ENCODE measurements around the gene ADCY5. TPM values are rescaled to one million over a fixed set of nuclear protein-coding genes. Genes with fewer than 3 reads are reported as not detected.

The ADCY5 gene
- total RNA-seq, 1 donor from 2014 or later = not detected

- H3K4me3 Mint-ChIP-seq (ENCODE audit: low read depth) = no peak overlapping the region
- DNase-seq (ENCODE audit: low spot score) = no peak
- intact Hi-C loops (cut with micrococcal nuclease) = no loop called here
- no peak overlapping the region for H3K27ac Mint-ChIP-seq
- H3K27me3 Mint-ChIP-seq (ENCODE audit: low read depth) = peaks cover 5% of the 10 kb centered on the region
- H3K9me3 Mint-ChIP-seq = no peaks in the 10 kb centered on the region
- no peaks in the 10 kb centered on the region for H3K4me1 Mint-ChIP-seq (ENCODE audit: low read depth)
- H3K36me3 Mint-ChIP-seq (ENCODE audit: low read depth) = no peaks in the 10 kb centered on the region
Measured at GRCh38 chr3:123479891-123480290, 31.0 kb upstream of the ADCY5 start.

DNA sequence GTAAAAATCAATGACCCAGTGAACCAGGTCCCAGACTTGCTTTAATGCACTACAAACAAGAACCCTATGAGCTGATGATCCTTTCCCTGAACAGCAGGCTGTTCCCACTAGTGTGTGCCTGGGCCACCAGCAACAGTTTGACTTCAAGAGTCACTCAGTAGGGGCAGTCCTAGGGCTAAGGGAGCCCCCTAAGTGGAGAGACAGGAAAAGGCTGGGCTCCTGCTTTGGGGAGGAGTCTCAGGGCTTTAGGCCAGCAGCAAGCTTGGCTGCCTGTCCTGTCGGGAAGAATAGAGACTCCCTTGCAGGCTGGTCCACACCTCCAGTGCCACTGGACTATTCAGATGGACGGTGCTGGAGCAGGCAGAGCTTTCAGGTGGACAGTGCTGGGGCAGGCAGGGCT lies 29.4 kb upstream of the ADCY5 start:
- Mint-ChIP-seq H3K4me1 (ENCODE audit: low read depth) (no peaks in the 10 kb centered on the region), H3K9me3 (no peaks in the 10 kb centered on the region), H3K27me3 (ENCODE audit: low read depth) (peaks cover 5% of the 10 kb centered on the region), H3K27ac (no peak overlapping the region), H3K36me3 (ENCODE audit: low read depth) (no peaks in the 10 kb centered on the region), H3K4me3 (ENCODE audit: low read depth) (no peak overlapping the region)
- intact Hi-C loops (cut with micrococcal nuclease) = no loop called here
- no peak for DNase-seq (ENCODE audit: low spot score)

DNA sequence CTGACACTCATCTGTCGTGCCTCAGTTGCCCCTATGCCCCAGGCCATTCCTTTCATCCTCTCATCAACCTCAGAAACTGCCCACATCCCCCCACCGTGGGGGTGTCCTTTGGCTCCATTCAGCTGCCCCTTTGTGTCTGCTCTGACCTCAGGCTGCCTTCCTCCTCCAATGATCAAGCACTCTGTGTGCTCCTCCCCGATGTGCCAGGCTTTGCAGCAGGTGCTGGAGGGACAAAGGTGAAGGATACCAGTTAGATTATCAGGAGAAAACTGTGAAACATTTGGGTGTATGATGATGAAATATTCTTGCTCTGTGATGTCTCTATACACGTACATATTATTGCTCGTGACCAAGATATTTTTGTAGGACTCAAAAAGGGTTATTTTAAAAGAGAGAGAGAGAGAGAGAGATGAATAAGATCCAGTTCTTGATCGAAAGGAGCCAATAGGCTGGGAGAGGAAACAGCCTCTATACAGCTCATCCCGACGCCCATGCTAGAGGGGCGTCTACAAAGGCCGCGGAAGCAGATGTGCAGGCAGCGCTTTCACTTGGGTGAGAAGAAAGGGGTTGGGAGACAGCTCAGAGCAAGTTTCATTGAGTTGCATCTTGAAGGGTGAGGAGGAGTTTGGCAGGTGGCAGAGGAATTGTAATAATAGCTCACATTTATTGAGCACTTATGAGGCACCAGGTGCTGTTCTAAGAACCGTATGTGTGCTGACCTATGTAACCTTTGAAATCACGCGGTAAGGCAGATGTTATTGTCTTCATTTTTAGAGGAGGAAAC lies 28.3 kb upstream of the ADCY5 start:
- H3K9me3 Mint-ChIP-seq = no peaks in the 10 kb centered on the region
- peaks cover 5% of the 10 kb centered on the region for H3K27me3 Mint-ChIP-seq (ENCODE audit: low read depth)
- no peak overlapping the region for H3K27ac Mint-ChIP-seq
- H3K4me1 Mint-ChIP-seq (ENCODE audit: low read depth) = no peaks in the 10 kb centered on the region
- no peak for DNase-seq (ENCODE audit: low spot score)
- intact Hi-C loops (cut with micrococcal nuclease) = no loop called here
- no peaks in the 10 kb centered on the region for H3K36me3 Mint-ChIP-seq (ENCODE audit: low read depth)
- no peak overlapping the region for H3K4me3 Mint-ChIP-seq (ENCODE audit: low read depth)

DNA sequence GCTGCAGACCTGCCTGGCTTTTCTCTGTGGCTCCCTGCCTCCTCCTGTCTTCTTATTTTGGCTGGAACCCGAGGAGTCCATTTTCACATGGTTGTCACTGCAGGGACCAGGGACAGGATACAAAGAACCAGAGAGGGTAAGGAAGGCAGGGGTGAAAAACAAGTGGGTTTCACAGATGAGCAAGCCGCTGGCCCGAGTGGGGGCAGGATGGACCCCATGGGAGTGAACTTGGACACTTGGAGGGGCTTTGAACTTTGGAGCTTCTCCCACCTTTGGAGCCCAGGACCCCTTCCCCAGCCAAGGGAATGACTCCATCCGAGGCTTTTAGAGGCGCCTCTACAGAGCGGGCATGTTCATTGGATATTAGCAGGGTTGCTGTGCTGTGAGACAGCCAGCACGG lies 26.9 kb upstream of the ADCY5 start:
- H3K4me3 Mint-ChIP-seq (ENCODE audit: low read depth) = no peak overlapping the region
- no peaks in the 10 kb centered on the region for H3K9me3 Mint-ChIP-seq
- DNase-seq (ENCODE audit: low spot score) = no peak
- H3K36me3 Mint-ChIP-seq (ENCODE audit: low read depth) = no peaks in the 10 kb centered on the region
- no peak overlapping the region for H3K27ac Mint-ChIP-seq
- intact Hi-C loops (cut with micrococcal nuclease) = no loop called here
- no peaks in the 10 kb centered on the region for H3K4me1 Mint-ChIP-seq (ENCODE audit: low read depth)
- peaks cover 5% of the 10 kb centered on the region for H3K27me3 Mint-ChIP-seq (ENCODE audit: low read depth)

DNA sequence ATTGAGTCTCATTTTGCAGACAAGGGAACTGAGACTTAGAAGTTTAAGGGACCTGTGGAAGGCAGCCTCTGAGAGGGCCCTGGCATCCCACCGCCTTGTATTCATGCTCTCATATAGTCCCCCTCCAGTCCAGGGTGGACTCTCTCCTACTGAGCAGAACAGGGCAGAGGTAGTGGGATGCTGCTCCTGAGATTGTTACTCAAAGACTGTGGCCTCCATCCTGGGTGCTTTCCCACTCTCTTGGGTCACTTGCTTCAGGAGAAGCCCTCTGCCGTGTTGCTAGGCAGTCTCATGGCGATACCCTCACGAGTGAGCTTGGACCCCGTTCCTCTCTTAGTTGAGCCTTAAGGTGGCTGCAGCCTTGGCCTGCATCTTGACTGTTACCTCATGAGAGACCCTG lies 22.2 kb upstream of the ADCY5 start:
- H3K4me3 Mint-ChIP-seq (ENCODE audit: low read depth) = no peak overlapping the region
- peaks cover 9% of the 10 kb centered on the region for H3K27me3 Mint-ChIP-seq (ENCODE audit: low read depth)
- no peaks in the 10 kb centered on the region for H3K36me3 Mint-ChIP-seq (ENCODE audit: low read depth)
- H3K27ac Mint-ChIP-seq = no peak overlapping the region
- DNase-seq (ENCODE audit: low spot score) = no peak
- intact Hi-C loops (cut with micrococcal nuclease) = no loop called here
- no peaks in the 10 kb centered on the region for H3K9me3 Mint-ChIP-seq
- H3K4me1 Mint-ChIP-seq (ENCODE audit: low read depth) = no peaks in the 10 kb centered on the region

DNA sequence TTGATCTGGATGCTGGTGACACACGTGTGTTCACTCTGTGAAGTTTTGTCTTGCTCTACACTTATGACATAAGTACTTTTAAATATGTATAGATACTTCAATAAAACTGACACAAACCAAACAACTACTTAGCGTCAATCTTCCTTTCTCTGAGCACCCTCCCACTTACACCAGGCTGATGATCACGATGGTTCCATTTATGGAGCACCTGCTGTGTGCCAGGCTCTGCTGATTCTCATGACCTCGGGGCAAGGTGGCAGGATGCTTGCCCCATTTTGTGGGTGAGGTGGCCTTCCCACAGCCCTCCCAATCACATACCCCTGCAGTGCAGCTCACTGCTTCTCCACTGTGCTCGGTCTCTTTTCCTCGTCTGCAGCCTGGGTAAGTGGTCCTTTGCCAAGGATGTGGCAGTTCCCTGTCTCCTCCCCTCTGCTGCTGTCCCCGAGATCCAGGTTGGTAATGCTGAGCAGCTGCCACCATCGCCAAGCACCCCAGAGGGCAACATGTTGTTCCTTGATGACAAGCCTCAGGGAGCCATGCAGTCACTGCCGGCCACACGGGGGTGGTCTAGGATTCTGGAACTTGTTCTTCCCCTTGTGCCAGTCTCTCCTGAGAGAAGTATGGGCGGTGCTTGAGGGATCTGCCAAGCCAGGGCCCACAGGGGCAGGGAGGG lies 20.6 kb upstream of the ADCY5 start:
- Mint-ChIP-seq H3K4me1 (ENCODE audit: low read depth) (no peaks in the 10 kb centered on the region), H3K27me3 (ENCODE audit: low read depth) (peaks cover 12% of the 10 kb centered on the region), H3K9me3 (no peaks in the 10 kb centered on the region), H3K4me3 (ENCODE audit: low read depth) (no peak overlapping the region), H3K36me3 (ENCODE audit: low read depth) (no peaks in the 10 kb centered on the region), H3K27ac (no peak overlapping the region)
- intact Hi-C loops (cut with micrococcal nuclease) = no loop called here
- DNase-seq (ENCODE audit: low spot score) = no peak

DNA sequence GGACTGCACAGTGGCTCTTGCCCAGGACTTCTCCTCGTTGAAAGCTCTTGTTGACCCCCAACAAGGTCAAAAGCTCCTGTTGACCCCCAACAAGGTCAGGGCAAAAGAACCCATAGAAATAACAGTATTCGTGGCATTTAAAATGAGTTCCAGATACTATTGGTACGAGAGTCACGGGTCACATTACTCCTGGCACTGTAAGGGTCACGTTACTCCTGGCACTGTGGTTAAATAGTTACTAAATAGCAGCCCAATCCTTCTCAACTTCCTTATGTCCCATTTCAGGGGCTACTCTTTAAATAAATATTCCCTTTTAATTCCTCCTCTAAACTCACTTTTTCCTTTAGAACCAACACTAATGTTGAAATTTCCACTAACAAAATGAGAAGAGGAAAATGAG lies 18.2 kb upstream of the ADCY5 start:
- Mint-ChIP-seq H3K36me3 (ENCODE audit: low read depth) (no peaks in the 10 kb centered on the region), H3K9me3 (no peaks in the 10 kb centered on the region), H3K27ac (no peak overlapping the region), H3K4me1 (ENCODE audit: low read depth) (no peaks in the 10 kb centered on the region), H3K27me3 (ENCODE audit: low read depth) (peaks cover 17% of the 10 kb centered on the region), H3K4me3 (ENCODE audit: low read depth) (no peak overlapping the region)
- DNase-seq (ENCODE audit: low spot score) = no peak
- intact Hi-C loops (cut with micrococcal nuclease) = no loop called here

GRCh38 chr3:123464211-123464610 lies 15.3 kb upstream of the ADCY5 start:
- DNase-seq (ENCODE audit: low spot score) = no peak
- H3K4me1 Mint-ChIP-seq (ENCODE audit: low read depth) = no peaks in the 10 kb centered on the region
- H3K9me3 Mint-ChIP-seq = no peaks in the 10 kb centered on the region
- no peaks in the 10 kb centered on the region for H3K36me3 Mint-ChIP-seq (ENCODE audit: low read depth)
- no peak overlapping the region for H3K4me3 Mint-ChIP-seq (ENCODE audit: low read depth)
- H3K27me3 Mint-ChIP-seq (ENCODE audit: low read depth) = peaks cover 18% of the 10 kb centered on the region
- intact Hi-C loops (cut with micrococcal nuclease) = no loop called here
- no peak overlapping the region for H3K27ac Mint-ChIP-seq

DNA sequence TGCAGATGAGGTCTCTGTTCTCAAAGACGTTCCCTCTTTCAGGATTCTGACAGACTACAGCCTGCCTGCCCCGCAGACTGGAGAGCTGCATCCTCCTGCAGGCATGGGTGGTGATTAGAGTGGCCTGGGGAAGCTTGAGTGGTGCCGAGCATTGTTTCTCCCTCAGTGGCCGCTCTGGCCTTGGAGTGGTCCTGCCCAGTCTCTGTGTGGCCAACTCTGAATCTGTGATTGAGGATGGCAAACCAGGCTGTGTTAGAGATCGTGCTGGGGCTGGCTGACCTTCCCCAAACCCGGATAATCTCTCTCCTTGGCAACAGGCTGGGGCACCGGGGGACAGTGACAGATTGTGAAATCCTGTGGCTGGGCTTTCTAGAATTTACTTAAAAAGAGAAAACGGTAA lies 11.0 kb upstream of the ADCY5 start:
- peaks cover 16% of the 10 kb centered on the region for H3K27me3 Mint-ChIP-seq (ENCODE audit: low read depth)
- no peaks in the 10 kb centered on the region for H3K4me1 Mint-ChIP-seq (ENCODE audit: low read depth)
- DNase-seq (ENCODE audit: low spot score) = no peak
- H3K4me3 Mint-ChIP-seq (ENCODE audit: low read depth) = no peak overlapping the region
- no peak overlapping the region for H3K27ac Mint-ChIP-seq
- no peaks in the 10 kb centered on the region for H3K9me3 Mint-ChIP-seq
- intact Hi-C loops (cut with micrococcal nuclease) = no loop called here
- no peaks in the 10 kb centered on the region for H3K36me3 Mint-ChIP-seq (ENCODE audit: low read depth)

GRCh38 chr3:123458255-123458654 lies 9.4 kb upstream of the ADCY5 start:
- Mint-ChIP-seq H3K36me3 (ENCODE audit: low read depth) (no peaks in the 10 kb centered on the region), H3K4me1 (ENCODE audit: low read depth) (no peaks in the 10 kb centered on the region), H3K27me3 (ENCODE audit: low read depth) (peaks cover 17% of the 10 kb centered on the region), H3K27ac (no peak overlapping the region), H3K9me3 (no peaks in the 10 kb centered on the region), H3K4me3 (ENCODE audit: low read depth) (no peak overlapping the region)
- intact Hi-C loops (cut with micrococcal nuclease) = no loop called here
- DNase-seq (ENCODE audit: low spot score) = no peak

DNA sequence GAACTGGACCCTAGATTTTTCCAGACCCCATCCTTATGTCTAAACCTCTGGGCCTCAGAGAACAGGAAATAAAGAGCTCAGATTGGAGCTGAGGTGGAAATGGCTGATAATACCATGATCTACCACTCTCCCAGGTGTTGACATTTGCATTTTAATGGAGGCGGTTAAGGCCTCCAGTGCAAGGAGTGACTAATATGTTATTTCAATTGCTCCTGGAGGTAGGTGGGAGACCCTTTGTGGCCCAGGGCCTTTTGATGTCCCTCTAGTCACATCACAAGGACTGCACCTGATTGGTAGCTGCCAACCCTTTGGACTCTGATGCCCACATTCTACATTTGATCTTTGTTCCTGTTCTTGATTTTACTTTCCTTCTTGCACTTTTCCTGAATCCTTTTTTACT lies 9.0 kb upstream of the ADCY5 start:
- no peaks in the 10 kb centered on the region for H3K36me3 Mint-ChIP-seq (ENCODE audit: low read depth)
- H3K27ac Mint-ChIP-seq = no peak overlapping the region
- H3K9me3 Mint-ChIP-seq = no peaks in the 10 kb centered on the region
- no peak overlapping the region for H3K4me3 Mint-ChIP-seq (ENCODE audit: low read depth)
- DNase-seq (ENCODE audit: low spot score) = no peak
- intact Hi-C loops (cut with micrococcal nuclease) = no loop called here
- H3K27me3 Mint-ChIP-seq (ENCODE audit: low read depth) = peaks cover 17% of the 10 kb centered on the region
- no peaks in the 10 kb centered on the region for H3K4me1 Mint-ChIP-seq (ENCODE audit: low read depth)

GRCh38 chr3:123453675-123454074 lies 4.8 kb upstream of the ADCY5 start:
- Mint-ChIP-seq H3K4me3 (ENCODE audit: low read depth) (no peak overlapping the region), H3K36me3 (ENCODE audit: low read depth) (no peaks in the 10 kb centered on the region), H3K9me3 (no peaks in the 10 kb centered on the region), H3K27me3 (ENCODE audit: low read depth) (peaks cover 27% of the 10 kb centered on the region), H3K4me1 (ENCODE audit: low read depth) (no peaks in the 10 kb centered on the region), H3K27ac (no peak overlapping the region)
- intact Hi-C loops (cut with micrococcal nuclease) = loop anchor here (5.0 kb wide), 1 partner anchor 34 kb away; no protein-coding TSS in a partner anchor
- no peak for DNase-seq (ENCODE audit: low spot score)

- H3K9me3 Mint-ChIP-seq = no peaks in the 10 kb centered on the region
- H3K4me1 Mint-ChIP-seq (ENCODE audit: low read depth) = no peaks in the 10 kb centered on the region
- no peak overlapping the region for H3K4me3 Mint-ChIP-seq (ENCODE audit: low read depth)
- no peaks in the 10 kb centered on the region for H3K36me3 Mint-ChIP-seq (ENCODE audit: low read depth)
- H3K27me3 Mint-ChIP-seq (ENCODE audit: low read depth) = peaks cover 36% of the 10 kb centered on the region
- intact Hi-C loops (cut with micrococcal nuclease) = loop anchor here (5.0 kb wide), 1 partner anchor 36 kb away; no protein-coding TSS in a partner anchor
- DNase-seq (ENCODE audit: low spot score) = no peak
- no peak overlapping the region for H3K27ac Mint-ChIP-seq
Measured at GRCh38 chr3:123451186-123451585, 2.3 kb upstream of the ADCY5 start.
